Fibroblast of skin of left biceps (primary cell): ENCODE data around the gene VPS29.

Source experiments
- DNase-seq, 2 experiments: peaks; one replicate each; pipeline ENCODE4 v3.0.0-alpha.2; 2013; ENCODE audit warnings: low read depth in 2 of 2

Gene VPS29

GRCh38 chr12:110444455-110444854 is 57.5 kb downstream of the VPS29 start:
- DNase-seq: no peak
